Endothelial cell of umbilical vein (primary cell): ENCODE data around the gene NID2.

Experiments
- CTCF ChIP-seq, 2 donors: IDR thresholded peaks; 1 replicate in 1 of 2; 2 replicates in 1 of 2; pipeline ENCODE4 v1.5.1; 2011; ENCODE audit warnings: low read length in 2 of 2, mild to moderate bottlenecking in 2 of 2, moderate library complexity in 2 of 2, control low read depth in 1 of 2, inconsistent platforms in 1 of 2, low read depth in 1 of 2; ENCODE audit not compliant: insufficient read depth in 1 of 2; ENCODE audit errors: extremely low read depth in 1 of 2
- EZH2 ChIP-seq: IDR thresholded peaks from 2 replicates; pipeline ENCODE4 v1.6.1; 2012; ENCODE audit warnings: borderline replicate concordance, low read depth, mild to moderate bottlenecking, moderate library complexity, low read length, inconsistent platforms; ENCODE audit not compliant: severe bottlenecking
- FOS ChIP-seq: IDR thresholded peaks from 2 replicates; pipeline ENCODE4 v1.6.1; 2011; ENCODE audit warnings: mild to moderate bottlenecking, low read length, moderate library complexity, borderline replicate concordance; ENCODE audit not compliant: insufficient read depth
- GATA2 ChIP-seq: IDR thresholded peaks from 2 replicates; pipeline ENCODE4 v1.7.0; 2011; ENCODE audit warnings: low read depth, mild to moderate bottlenecking, moderate library complexity, mixed read lengths, low read length; ENCODE audit not compliant: insufficient read length, insufficient read depth
- JUN ChIP-seq: IDR thresholded peaks from 2 replicates; pipeline ENCODE4 v1.6.1; 2011; ENCODE audit warnings: borderline replicate concordance, low read depth; ENCODE audit not compliant: insufficient read length, insufficient read depth
- MAX ChIP-seq: IDR thresholded peaks from 2 replicates; pipeline ENCODE4 v1.6.1; 2011; ENCODE audit not compliant: insufficient read depth, insufficient read length
- MYC ChIP-seq: IDR thresholded peaks from one replicate; pipeline ENCODE4 v1.6.1; 2011; ENCODE audit warnings: mild to moderate bottlenecking, low read depth, low read length
- POLR2A ChIP-seq: IDR thresholded peaks from 2 replicates; pipeline ENCODE4 v1.6.1; 2012; ENCODE audit warnings: low read depth, mild to moderate bottlenecking, control low read depth, low read length
- POLR2AphosphoS5 ChIP-seq: IDR thresholded peaks from 2 replicates; pipeline ENCODE4 v1.6.1; 2012; ENCODE audit warnings: low read depth, mild to moderate bottlenecking, control low read depth, low read length, moderate library complexity; ENCODE audit not compliant: insufficient read depth

GRCh38 chr14:52112336-52113018 lies 43.6 kb upstream of the NID2 start:
- TF ChIP-seq POLR2A (no peak), GATA2 (no peak), CTCF (IDR thresholded peaks at IDR 0.05; ENCODE audit: extremely low read depth in 1 of 2, insufficient read depth in 1 of 2, low read depth in 1 of 2, low read length in 2 of 2) (no peak), MAX (no peak), JUN (no peak), EZH2 (no peak), POLR2AphosphoS5 (no peak), MYC (no peak), FOS (no peak)
